ENCODE measurements around the gene TERT.

Gene TERT

GRCh38 chr5:1246711-1247431, 48.0 kb downstream of the TERT start:
- no peak for TF ChIP-seq EZH2phosphoT487 (conservative IDR thresholded peaks at IDR 0.05; ENCODE audit: low read length)
- no peak for TF ChIP-seq CTCF (IDR thresholded peaks at IDR 0.05; ENCODE audit: insufficient read depth, low read length, poor library complexity, severe bottlenecking)
- Histone ChIP-seq H4K20me1 (ENCODE audit: low read depth, low read length) (no peaks in the 10 kb centered on the region), H3F3A (ENCODE audit: insufficient read depth) (no peaks in the 10 kb centered on the region), H2AFZ (ENCODE audit: low read depth, low read length, severe bottlenecking) (no peak overlapping the region), H3K9me2 (replicated peaks; ENCODE audit: insufficient read depth, low read length) (no peaks in the 10 kb centered on the region), H3K27ac (ENCODE audit: low read depth, low read length) (no peak overlapping the region), H3K4me2 (ENCODE audit: low read depth, low read length, poor library complexity, severe bottlenecking) (no peak overlapping the region), H3K4me3 (ENCODE audit: insufficient read depth, low read length, poor library complexity, severe bottlenecking) (no peak overlapping the region), H3K27me3 (ENCODE audit: low read length) (no peaks in the 10 kb centered on the region), H3K36me3 (ENCODE audit: low read length) (no peaks in the 10 kb centered on the region), H3K9ac (ENCODE audit: low read length) (no peak overlapping the region), H3K9me3 (ENCODE audit: insufficient read depth, low read length) (no peaks in the 10 kb centered on the region), H3K79me2 (ENCODE audit: insufficient read depth, low read length) (no peaks in the 10 kb centered on the region)

GRCh38 chr5:1245905-1246576, 48.8 kb downstream of the TERT start:
- no peak overlapping the region for H3K4me2 ChIP-seq (ENCODE audit: low read depth, low read length, poor library complexity, severe bottlenecking)
- no peaks in the 10 kb centered on the region for H4K20me1 ChIP-seq (ENCODE audit: low read depth, low read length)
- H3K9me2 ChIP-seq (replicated peaks; ENCODE audit: insufficient read depth, low read length), result no peaks in the 10 kb centered on the region
- H3K9me3 ChIP-seq (ENCODE audit: insufficient read depth, low read length), result no peaks in the 10 kb centered on the region
- H3K79me2 ChIP-seq (ENCODE audit: insufficient read depth, low read length), result no peaks in the 10 kb centered on the region
- no peaks in the 10 kb centered on the region for H3K27me3 ChIP-seq (ENCODE audit: low read length)
- no peaks in the 10 kb centered on the region for H3K36me3 ChIP-seq (ENCODE audit: low read length)
- no peaks in the 10 kb centered on the region for H3F3A ChIP-seq (ENCODE audit: insufficient read depth)
- H3K4me3 ChIP-seq (ENCODE audit: insufficient read depth, low read length, poor library complexity, severe bottlenecking), result no peak overlapping the region
- H3K27ac ChIP-seq (ENCODE audit: low read depth, low read length), result no peak overlapping the region
- TF ChIP-seq CTCF (IDR thresholded peaks at IDR 0.05; ENCODE audit: insufficient read depth, low read length, poor library complexity, severe bottlenecking), result no peak
- no peak overlapping the region for H2AFZ ChIP-seq (ENCODE audit: low read depth, low read length, severe bottlenecking)
- no peak overlapping the region for H3K9ac ChIP-seq (ENCODE audit: low read length)

- H3K9ac ChIP-seq (ENCODE audit: low read length), result no peak overlapping the region
- no peaks in the 10 kb centered on the region for H3K9me3 ChIP-seq (ENCODE audit: insufficient read depth, low read length)
- TF ChIP-seq EZH2phosphoT487 (conservative IDR thresholded peaks at IDR 0.05; ENCODE audit: low read length) (no peak), CTCF (IDR thresholded peaks at IDR 0.05; ENCODE audit: insufficient read depth, low read length, poor library complexity, severe bottlenecking) (no peak)
- no peaks in the 10 kb centered on the region for H3F3A ChIP-seq (ENCODE audit: insufficient read depth)
- no peaks in the 10 kb centered on the region for H4K20me1 ChIP-seq (ENCODE audit: low read depth, low read length)
- H3K79me2 ChIP-seq (ENCODE audit: insufficient read depth, low read length), result no peaks in the 10 kb centered on the region
- H3K4me2 ChIP-seq (ENCODE audit: low read depth, low read length, poor library complexity, severe bottlenecking), result no peak overlapping the region
- H3K4me3 ChIP-seq (ENCODE audit: insufficient read depth, low read length, poor library complexity, severe bottlenecking), result no peak overlapping the region
- no peak overlapping the region for H2AFZ ChIP-seq (ENCODE audit: low read depth, low read length, severe bottlenecking)
- no peak overlapping the region for H3K27ac ChIP-seq (ENCODE audit: low read depth, low read length)
- H3K9me2 ChIP-seq (replicated peaks; ENCODE audit: insufficient read depth, low read length), result no peaks in the 10 kb centered on the region
- H3K36me3 ChIP-seq (ENCODE audit: low read length), result no peaks in the 10 kb centered on the region
- H3K27me3 ChIP-seq (ENCODE audit: low read length), result no peaks in the 10 kb centered on the region
These were observed 49.9 kb downstream of the TERT start for GRCh38 chr5:1244976-1245375.
